GM19023 (cell line): ENCODE measurements around the gene PARD3.

ENCODE experiments used
- ATAC-seq: cut with Tn5 transposase; IDR thresholded peaks from one replicate; pipeline ENCODE4 v1.9.1; 2021; ENCODE audit warnings: mild to moderate bottlenecking, moderate library complexity; ENCODE audit not compliant: unreplicated experiment

The PARD3 gene

DNA sequence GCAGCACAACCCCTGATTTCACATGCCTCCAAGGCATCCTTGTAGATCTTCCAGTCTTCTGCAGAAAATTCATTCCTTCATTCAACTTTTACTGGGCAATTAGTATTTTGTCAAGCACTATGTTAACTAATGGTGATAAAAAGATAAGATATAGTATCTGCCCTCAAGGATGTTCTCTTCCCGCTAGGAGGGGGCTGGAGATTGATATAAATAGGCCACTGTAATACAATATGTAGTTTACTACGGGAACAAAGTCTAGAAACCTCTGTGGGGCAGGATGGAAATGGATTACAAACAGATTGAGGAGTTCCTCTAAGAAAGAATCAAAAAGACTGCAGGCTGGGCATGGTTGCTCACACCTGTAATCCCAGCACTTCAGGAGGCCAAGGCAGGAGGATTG lies 10.3 kb upstream of the PARD3 start:
- ATAC-seq: no peak

DNA sequence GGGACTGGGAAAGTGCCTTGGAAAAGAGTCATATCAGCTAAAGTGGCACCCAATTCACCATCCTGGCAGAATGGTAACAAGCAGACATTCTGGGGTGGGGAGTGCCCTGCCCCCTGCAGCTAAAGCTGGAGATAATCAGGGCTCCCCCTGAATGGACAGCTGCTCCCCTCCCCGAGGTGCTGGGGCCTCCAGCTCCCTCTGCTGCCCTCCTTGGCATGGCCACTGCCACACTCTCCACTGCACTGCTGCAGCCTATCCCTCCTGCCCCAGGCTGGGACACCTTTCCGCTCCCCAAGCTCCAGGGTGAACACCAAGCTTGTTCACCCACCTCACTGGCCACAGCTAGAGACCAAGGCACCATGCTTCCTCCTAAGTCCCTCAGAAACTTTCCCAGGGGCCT lies 9.8 kb upstream of the PARD3 start:
- no peak for ATAC-seq

DNA sequence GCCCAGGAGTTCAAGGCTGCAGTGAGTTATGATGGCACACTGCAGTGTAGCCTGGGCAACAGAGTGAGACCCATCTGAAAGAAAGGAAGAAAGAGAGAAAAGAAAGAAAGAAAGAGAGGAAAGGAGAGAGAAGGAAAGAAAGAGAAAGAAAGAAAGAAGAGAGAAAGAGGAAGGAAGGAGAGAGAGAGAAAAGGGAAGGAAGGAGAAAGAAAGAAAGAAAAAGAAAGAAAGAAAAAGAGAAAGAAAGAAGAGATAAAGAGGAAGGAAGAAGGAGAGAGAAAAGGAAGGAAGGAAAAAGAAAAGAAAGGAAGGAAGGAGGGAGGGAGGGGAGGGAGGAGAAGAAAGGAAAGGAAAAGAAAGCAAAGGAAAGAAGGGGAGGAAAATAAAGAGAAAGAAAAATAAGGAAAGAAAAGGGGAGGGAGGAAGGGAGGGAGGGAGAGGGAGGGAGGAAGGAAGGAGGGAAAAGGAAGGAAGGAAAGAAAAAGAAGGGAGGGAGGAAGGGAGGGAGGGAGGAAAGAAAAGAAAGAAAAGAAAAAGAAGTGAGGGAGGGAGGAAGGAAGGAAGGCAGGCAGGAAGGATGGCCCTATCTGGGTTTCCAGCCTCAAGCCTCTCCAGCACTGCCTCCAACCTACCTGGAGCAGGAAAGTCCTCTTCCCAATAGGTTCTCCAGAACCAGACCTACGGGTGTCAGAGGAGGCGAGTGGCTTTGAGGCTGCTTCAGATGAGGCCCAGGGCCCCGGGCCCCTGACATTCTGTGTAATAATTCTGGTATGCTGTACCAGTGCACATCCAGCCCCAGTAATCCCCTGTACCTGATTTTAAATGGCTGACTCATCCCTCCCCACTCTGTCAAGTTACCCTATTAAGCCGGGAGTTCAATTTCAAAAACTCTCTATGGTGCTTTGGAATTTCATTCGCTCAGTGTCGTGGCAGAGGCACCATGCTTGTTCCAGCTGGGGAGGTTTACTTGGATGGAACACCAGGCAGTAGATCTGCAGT lies 6.8 kb upstream of the PARD3 start:
- ATAC-seq: no peak

DNA sequence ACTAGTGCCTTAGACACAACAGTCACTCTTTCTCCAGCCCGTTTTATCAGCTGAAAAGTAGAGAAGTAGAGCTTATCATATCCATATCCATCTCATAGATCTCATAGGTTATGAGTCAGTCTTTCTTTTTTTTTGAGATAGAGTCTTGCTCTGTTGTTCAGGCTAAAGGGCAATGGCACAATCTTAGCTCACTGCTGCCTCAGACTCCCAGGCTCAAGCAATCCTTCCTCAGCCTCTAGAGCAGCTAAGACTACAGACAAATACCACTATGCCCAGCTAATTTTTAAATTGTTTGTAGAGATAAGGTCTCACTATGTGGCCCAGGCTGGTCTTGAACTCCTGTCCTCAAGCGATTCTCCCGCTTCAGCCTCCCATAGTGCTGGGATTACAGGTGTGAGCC lies 2.5 kb upstream of the PARD3 start:
- ATAC-seq: no peak

DNA sequence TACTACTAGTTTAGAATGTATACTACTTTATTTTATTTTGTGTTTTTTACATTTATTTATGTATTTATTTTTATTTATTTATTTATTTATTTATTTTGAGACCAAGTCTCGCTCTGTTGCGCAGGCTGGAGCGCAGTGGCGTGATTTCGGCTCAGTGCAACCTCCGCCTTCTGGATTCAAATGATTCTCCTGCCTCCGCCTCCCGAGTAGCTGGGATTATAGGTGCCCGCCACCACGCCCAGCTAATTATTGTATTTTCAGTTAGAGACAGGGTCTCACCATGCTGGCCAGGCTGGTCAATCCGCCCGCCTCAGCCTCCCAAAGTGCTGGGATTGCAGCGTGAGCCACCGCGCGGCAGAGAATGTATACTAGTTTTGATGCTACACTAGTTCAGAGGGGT lies 2.0 kb upstream of the PARD3 start:
- no peak for ATAC-seq

DNA sequence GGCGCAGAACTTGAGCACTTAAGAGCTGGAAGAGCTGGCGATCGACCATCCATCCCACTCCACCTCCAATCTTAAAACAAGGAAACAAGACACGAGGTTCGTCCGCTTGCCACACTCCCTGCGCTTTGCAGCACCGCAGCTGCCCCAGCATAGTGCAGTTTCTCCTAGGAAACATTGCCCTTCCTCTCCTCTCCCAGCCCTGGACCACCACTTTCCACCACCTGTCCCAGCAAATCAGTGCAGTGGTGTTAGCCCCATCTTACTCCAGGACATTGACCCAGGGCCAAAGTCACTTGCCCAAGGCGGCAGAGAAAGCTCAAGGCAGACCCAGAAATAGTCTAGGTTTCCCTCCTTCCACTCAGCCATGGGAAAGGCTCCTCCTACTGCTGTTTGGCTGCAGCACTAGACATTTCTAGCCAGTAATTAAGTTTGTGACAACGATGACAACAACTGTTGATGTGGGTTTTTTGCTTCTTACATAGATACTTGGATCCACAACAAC lies 1.5 kb upstream of the PARD3 start:
- ATAC-seq: no peak

DNA sequence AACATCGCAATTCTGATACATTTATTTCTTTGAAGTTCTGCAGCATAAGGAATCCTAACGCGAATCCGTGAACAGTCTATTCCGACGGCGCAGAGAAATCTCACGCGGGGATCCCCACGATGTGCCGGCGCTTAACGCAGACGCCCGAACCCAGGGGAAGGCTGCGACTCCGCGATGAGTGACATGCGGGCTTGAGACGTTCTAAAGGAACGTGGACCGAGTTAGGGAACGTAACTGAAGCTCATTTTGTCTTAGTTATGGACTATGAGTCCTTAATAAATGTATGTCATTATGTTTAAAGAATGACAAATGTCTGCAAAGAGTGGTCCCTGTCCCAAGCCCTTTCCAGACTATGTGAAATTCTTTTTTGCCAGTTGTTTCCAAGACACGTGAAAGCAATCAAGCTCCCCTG lies 995 bp upstream of the PARD3 start:
- ATAC-seq: no peak

DNA sequence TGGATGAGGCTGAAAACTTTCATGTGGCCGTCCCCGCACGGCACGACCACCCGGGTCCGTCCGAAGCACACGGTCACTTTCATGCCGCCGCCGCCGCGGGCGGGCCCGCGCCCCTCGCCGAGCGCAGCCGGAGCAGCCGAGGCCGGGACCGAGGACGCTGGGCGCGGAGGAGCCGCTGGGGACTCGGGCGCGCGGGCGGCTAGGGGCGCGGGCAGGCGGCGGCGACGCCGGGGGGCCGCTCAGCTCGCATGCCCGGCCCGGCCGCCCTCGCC lies 247 bp downstream of the PARD3 start:
- peak; percentile 16 for ATAC-seq

DNA sequence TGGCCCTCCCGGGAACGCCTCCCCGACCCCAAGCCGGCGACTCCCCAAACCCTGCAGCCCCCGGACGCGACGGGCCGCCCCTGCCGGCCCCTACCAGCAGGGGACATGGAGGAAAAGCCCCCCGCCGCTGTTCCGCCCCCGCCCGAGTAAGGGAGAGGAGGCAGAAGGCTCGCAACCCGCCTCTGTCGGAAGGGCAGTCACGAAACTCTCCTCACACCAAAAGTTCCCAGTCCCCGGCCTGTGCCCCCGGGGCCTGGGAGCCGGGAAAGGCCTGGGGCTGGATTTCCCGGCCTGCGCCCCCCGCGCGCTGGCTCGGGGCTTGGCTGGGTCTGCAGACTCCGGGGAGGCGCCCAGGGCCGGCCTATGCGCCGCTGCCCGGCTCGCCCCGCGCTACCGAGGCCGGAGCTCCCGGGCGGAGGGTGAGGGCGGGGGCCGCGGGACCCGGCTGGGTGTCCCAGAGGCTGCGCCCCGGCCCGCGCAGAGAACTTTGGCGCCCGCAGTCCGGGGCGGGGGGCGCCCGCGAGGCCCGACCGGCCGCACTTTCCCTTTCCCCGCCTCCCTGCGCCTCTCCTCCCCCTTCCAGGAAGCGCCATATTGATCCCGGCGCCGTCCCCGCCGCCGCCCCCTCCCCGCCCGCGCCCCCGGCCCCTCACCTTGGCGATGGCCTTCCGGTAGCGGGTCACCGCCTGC lies 728 bp downstream of the PARD3 start:
- ATAC-seq: peak; percentile 34

DNA sequence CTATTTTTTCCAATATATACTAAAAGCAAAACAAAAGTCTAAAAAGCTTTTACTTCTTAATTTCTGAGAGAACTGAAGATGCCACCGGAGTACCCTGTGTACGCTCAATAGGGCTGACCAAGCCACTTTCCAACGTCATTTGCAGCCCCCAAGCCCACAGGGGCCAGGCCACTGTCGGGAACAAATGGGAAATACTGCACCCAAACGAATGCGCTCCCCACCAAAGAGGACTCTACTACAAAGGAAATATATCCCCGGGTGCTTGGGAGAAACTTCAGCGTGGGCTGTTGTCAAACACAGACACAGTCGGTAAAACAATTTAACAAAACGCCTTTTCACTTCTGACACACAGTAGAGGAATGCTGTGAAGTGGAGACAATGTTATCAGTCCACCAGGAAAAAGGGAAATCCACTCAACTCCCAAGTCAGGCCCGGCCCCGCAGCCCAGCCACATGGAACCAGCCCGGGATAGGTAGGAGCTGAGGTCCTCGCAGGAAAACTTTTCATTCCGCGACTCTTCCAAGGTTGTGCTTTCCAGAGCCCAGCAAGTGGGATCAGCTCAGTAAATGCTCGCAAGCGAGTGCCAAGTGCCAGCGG lies 1.4 kb downstream of the PARD3 start:
- no peak for ATAC-seq

DNA sequence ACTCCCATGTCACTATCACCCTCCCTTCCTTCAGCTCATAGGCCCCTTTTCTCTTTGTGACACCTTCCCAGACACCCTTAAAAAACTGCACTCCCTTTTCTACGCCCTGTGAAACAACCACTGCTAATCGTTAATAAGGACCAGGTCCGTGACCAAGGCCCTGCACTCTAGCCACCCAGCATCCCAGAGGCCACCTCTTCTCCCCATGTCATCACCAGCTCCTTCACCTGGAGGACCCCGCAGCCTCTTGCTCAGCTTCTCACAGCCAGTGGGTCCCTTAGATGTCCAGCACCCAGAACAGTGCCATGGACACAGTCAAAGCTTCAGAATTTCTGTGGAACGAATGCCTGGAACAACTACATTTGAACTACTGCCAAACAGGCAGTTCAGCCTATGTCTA lies 2.3 kb downstream of the PARD3 start:
- no peak for ATAC-seq

DNA sequence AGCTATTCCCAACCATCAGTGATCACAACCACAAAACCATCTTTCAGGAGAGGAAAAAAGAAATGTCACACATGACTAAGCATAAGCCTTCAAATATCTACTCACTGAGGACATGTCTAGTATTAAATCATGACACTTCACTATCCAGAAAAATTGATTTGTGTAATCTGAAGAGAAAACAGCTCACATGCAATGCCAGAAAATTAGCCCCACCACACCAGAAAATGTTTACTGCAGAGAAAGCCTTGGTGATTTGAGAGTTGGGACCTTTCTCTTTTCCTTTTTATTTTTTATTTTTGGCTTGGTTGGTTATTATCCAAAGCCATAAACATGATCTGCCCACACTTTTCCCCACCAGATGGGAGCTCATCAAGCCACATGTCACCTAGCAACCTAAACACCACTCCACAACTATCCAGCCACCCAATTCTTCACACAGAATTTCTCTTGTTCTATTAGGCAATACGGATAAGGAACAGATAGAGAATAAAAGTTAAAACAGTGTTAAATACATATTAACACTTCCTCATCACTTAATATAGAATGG lies 3.1 kb downstream of the PARD3 start:
- no peak for ATAC-seq

DNA sequence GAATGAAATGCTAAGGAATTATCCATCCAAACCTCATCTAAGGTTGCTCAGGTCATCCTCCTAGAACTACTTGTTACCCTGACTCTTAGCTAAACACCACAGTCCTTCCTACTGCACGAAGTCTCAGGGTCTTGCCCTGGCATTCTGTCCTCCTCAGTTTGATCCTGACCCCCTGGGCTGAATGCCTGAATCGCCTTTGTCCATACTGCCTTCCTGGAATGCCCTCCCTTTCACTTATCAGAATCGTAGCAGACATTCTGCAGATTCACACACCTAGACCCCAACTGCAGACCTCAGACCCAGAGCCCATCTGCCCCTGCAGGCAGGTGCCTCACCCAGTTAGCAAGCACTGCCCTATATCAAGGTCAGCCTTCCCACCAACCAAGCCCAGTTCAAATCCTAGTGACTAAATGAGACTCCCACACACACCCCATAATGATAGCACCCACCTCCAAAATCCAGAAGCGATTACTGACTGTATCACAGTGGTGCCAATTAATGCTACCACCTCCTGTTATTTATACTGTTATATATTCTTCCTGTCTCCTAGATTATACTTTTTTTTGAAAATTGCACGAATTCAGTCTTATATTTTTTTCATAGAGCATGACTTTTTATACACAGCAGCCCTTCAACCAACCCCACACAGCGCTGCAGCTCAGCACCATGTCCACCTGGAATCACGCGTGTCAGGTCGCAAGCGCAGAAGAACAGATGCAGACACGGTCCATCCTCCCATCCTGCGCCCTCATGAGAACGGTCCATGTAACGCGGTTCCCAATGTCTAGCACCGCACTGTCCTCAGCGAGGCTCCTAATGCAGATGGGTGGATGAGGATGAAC lies 3.7 kb downstream of the PARD3 start:
- ATAC-seq: no peak

DNA sequence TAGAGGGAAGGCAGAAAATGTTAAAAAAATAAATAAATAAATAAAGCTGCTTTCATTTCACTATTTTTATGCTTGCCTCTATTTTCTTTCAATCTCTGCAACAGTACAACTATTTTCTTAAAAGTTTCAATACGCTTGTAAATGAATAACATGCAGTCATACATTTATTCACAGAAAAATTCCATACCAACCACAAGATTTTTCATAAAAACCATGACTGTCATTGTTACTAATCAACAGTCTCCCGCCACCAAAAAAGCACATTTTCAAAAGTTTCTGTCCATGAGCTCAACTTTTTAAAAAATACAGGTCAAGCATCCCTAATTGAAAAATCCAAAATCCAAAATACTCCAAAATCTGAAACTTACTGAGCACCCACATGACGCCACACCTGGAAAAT lies 5.3 kb downstream of the PARD3 start:
- ATAC-seq: no peak

DNA sequence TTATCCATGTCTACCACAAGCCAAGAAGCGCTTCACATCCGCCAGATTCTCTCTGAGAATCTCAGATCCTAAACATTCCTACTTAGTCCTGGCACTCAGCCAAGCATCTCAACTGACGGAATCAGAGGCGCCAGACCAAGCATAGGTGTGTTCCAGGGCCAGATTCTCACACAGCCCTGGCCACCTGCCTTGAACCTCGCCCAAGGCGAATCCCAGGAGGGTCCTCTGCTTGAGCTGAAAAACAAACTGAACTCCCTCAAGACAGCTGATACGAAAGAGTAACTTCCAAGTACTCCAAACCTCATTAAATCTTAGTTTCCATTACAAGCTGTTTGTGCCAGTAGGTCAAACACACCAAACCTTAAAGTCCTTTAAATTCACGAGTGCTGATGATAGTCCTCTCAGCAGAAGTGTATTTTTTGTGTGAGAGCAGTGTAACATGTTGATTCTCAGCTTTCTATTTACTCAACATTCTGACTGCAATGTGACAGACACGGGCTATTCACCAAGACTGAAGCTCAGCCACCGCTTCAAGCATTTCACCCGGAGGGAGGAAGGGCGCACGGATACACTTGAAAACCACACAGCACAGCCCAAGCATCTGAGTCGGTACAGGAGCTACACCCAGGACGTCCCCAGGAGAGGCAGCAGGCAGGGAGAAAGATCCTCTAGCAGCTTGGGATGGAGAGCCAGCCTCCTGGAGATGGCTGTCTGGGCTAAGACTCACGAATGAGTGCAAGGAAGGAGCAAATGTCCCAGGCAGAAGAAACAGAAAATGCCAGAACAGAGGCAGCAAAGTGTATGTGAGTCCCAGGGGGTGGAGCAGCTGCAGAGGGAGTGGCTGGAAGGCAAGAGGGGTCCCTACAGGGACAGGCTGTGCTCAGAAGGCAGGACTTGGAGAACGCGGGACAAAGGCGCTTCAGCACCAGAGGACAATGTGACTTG lies 6.0 kb downstream of the PARD3 start:
- peak; percentile 76 for ATAC-seq

DNA sequence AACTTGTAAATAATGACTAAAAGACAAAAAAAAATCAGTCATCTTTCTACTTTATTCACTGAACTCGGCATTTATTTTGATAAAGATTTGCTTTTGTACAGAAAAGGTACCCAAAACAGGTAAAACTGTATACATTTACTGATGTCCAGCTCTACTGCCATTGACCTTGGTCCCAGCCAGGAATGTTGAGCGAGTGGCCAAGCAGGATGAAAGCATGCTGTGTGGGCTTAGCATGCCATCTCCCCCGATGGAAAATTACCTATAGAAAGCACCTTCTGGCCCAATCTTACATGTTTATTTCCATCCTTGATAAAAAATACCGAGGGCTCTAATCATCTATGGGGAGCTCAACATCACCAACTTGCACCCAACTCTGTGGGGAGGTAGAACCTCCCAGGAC lies 6.8 kb downstream of the PARD3 start:
- no peak for ATAC-seq

DNA sequence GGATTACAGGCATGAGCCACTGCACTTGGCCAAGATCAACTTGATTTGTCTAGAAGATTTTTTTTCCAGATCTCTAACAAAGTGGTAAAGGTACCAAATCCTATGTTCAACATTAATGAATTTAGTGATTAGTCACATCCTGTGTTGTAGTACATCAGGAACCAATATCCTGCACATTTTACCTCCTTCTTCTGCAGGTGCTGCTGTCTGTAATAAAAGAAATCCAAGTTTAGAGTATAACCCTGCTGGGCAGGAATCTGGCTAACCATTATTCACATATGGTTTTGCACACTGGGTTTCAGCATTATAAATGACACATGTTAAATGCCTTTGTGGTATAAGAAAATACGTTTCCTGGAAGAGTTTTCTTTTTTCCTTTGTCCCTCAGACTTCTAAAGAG lies 10.8 kb downstream of the PARD3 start:
- no peak for ATAC-seq

DNA sequence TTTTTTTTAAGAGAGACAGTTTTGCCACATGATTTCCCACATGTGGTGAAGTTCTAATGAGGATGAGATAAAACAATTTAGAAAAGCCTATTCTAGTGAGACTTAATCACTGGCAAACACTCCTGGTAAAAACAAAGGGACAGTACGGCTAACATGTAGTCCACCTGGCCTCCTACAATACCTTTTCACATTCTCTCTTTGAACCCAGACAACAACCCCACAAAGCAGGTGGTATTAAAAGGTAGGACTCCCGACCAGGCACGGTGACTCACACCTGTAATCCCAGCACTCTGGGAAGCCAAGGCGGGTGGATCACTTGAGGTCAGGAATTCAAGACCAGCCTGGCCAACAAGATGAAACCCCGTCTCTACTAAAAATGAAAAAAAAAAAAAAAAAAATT lies 12.4 kb downstream of the PARD3 start:
- no peak for ATAC-seq

DNA sequence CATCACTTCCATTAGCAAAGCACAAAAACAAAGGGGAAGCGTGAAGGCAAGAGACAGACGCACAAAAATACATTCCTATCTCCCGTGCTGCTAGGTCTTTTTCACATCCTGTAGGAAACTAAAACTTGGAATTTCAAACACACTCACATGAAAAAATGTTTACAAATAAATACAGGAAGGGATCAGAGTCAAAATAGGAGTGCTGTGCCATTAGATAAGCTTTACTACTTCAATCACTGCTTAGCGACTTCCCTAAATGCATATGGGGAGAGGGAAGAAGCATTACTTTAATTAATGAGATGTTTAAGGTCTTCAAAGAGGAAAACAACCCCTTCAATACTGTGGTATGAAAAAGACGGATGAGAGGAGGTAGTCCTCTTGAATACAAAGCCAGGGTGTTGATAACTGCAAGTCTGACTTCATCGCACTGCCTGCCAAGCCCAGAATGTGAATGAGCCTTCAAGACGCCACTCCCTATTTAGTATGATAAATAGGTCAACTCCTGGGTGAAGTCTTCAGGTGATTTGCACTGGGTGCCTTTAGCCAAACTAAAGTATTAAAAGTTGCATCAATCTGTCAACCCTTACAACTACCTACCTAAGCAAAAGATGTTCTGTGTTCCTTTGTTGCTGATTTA lies 13.9 kb downstream of the PARD3 start:
- no peak for ATAC-seq
